Suprapubic skin (tissue), 3 donors: ENCODE results near the gene TOMM7.

Experiments
- EP300 ChIP-seq: sonication (generic); formaldehyde crosslinking; IDR thresholded peaks from one replicate; pipeline ENCODE4 v1.6.1; 2017; ENCODE audit warnings: antibody characterized with exemption
- TF ChIP-seq, protein P1 (sequence below), 2 donors: fragments of 200-600 bp in 1 of 2; fragments of 450-650 bp in 1 of 2; sonication (generic) in 1 of 2; IDR thresholded peaks; one replicate each; pipeline ENCODE4 v1.5.1; 2016 to 2019; ENCODE audit warnings: antibody characterized with exemption in 2 of 2, mild to moderate bottlenecking in 1 of 2, moderate library complexity in 1 of 2

DNA sequence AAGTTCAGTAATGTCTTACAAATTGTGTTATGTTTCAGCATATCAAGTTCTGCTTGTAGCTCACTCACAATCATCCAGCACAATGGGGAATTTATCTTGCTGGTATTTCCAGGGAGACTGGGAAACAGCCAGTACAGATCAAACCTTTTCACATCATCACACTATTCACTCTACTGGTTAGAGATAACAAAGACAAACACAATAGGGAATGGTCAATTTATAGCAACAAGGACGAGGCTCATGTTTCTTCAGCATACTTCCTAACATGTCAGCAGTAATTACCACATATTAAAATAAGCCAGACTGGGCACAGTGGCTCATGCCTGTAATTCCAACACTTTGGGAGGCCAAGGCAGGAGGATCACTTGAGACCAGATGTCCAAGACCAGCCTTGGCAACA is 38.3 kb downstream of the TOMM7 start:
- TF ChIP-seq EP300, result no peak
- TF ChIP-seq, protein P1, sequence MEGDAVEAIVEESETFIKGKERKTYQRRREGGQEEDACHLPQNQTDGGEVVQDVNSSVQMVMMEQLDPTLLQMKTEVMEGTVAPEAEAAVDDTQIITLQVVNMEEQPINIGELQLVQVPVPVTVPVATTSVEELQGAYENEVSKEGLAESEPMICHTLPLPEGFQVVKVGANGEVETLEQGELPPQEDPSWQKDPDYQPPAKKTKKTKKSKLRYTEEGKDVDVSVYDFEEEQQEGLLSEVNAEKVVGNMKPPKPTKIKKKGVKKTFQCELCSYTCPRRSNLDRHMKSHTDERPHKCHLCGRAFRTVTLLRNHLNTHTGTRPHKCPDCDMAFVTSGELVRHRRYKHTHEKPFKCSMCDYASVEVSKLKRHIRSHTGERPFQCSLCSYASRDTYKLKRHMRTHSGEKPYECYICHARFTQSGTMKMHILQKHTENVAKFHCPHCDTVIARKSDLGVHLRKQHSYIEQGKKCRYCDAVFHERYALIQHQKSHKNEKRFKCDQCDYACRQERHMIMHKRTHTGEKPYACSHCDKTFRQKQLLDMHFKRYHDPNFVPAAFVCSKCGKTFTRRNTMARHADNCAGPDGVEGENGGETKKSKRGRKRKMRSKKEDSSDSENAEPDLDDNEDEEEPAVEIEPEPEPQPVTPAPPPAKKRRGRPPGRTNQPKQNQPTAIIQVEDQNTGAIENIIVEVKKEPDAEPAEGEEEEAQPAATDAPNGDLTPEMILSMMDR (IDR thresholded peaks at IDR 0.05), result no peak
